GM21528 (cell line): ENCODE measurements around the gene STUM.

Source experiments
- ATAC-seq: cut with Tn5 transposase; IDR thresholded peaks from one replicate; pipeline ENCODE4 v1.9.1; 2021; ENCODE audit warnings: mild to moderate bottlenecking, moderate library complexity; ENCODE audit not compliant: unreplicated experiment, low FRiP score

STUM gene

GRCh38 chr1:226618380-226618779, 69.8 kb downstream of the STUM start:
- ATAC-seq: no peak

GRCh38 chr1:226619031-226619430, 70.5 kb downstream of the STUM start:
- no peak for ATAC-seq

- ATAC-seq: no peak
These were observed 73.4 kb downstream of the STUM start for GRCh38 chr1:226622012-226622411.

GRCh38 chr1:226624526-226624925, 76.0 kb downstream of the STUM start:
- no peak for ATAC-seq

GRCh38 chr1:226625326-226625725, 76.8 kb downstream of the STUM start:
- no peak for ATAC-seq

GRCh38 chr1:226625832-226626576, 77.4 kb downstream of the STUM start:
- peak; percentile 39 for ATAC-seq

- ATAC-seq: peak; percentile 67
These were observed 78.0 kb downstream of the STUM start for GRCh38 chr1:226626577-226626956.

GRCh38 chr1:226627050-226627755, 78.6 kb downstream of the STUM start:
- ATAC-seq: no peak

GRCh38 chr1:226627924-226628611, 79.5 kb downstream of the STUM start:
- ATAC-seq: no peak

GRCh38 chr1:226628612-226629155, 80.1 kb downstream of the STUM start:
- ATAC-seq: no peak

GRCh38 chr1:226629210-226629895, 80.8 kb downstream of the STUM start:
- ATAC-seq: no peak

GRCh38 chr1:226629896-226630550, 81.5 kb downstream of the STUM start:
- ATAC-seq: no peak

GRCh38 chr1:226630592-226630991, 82.0 kb downstream of the STUM start:
- ATAC-seq: no peak

- ATAC-seq: no peak
These were observed 82.9 kb downstream of the STUM start for GRCh38 chr1:226631229-226632000.

- ATAC-seq: no peak
These were observed 83.8 kb downstream of the STUM start for GRCh38 chr1:226632169-226632879.

GRCh38 chr1:226632922-226633351, 84.4 kb downstream of the STUM start:
- no peak for ATAC-seq

- ATAC-seq: peak; percentile 14
These were observed 85.1 kb downstream of the STUM start for GRCh38 chr1:226633541-226634165.

- peak; percentile 71 for ATAC-seq
These were observed 85.6 kb downstream of the STUM start for GRCh38 chr1:226634166-226634588.
